NB4 (cell line): ENCODE measurements around the gene OBP2A.

Source experiments
- CTCF ChIP-seq: IDR thresholded peaks from one replicate; pipeline ENCODE4 v1.5.1; 2012; ENCODE audit warnings: low read depth, low read length
- MYC ChIP-seq: IDR thresholded peaks from 2 replicates; pipeline ENCODE4 v1.6.1; 2011; ENCODE audit warnings: low read depth, low read length
- POLR2A ChIP-seq: IDR thresholded peaks from 2 replicates; pipeline ENCODE4 v1.6.1; 2011; ENCODE audit warnings: mild to moderate bottlenecking; ENCODE audit not compliant: insufficient read length; ENCODE audit errors: extremely low read depth
- TF ChIP-seq, protein P1 (sequence below): IDR thresholded peaks from 2 replicates; pipeline ENCODE4 v1.6.1; 2011; ENCODE audit warnings: low read depth, low read length

DNA sequence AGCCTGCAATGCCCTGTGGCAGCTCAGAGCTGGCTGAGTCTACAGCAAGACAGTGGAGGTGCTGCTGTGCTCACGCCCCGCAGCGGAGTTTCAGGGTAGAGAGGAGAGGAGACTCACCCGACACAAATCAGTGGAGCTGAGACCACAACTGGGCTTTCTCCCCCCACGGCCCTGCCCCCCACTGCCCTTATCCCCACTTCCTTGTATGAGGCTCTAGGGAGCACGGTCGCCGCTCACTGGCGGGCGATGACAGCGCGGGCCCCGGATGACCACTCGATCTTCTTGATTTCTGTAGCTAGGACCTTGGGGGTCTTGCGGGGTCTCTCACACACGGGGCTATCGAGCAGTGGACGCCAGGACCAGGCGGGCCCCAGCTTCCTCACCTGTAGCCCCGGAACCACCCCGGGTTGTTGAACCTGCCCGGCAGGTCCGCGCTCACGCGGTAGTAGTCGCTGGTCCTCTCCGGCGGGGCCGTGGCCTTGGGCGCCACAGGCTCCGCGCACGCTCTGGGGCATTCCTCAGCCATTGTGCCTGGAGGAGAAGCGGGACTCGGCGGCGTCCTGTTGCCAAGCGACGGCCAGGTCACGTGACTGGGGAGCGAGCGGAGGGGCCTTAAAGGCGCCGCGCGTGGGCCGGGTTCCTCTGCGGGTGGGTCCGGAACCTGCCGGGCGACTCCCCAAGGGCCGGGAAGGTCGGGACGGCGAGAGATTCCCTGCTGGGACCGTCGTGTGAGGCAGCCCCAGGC, 46.4 kb upstream of the OBP2A start:
- TF ChIP-seq CTCF (peak; percentile 1), POLR2A (no peak), MYC (no peak)
- TF ChIP-seq, protein P1, sequence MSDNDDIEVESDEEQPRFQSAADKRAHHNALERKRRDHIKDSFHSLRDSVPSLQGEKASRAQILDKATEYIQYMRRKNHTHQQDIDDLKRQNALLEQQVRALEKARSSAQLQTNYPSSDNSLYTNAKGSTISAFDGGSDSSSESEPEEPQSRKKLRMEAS, result peak; percentile 82
